K562 (cell line): ENCODE data around the gene ZNF649.

Source experiments
- MTA3 ChIP-seq: fragments of 450-650 bp; formaldehyde crosslinking; IDR thresholded peaks from 2 replicates; pipeline ENCODE4 v1.6.1; 2017; ENCODE audit warnings: mild to moderate bottlenecking, borderline replicate concordance
- NR3C1 ChIP-seq: sonication (generic); formaldehyde crosslinking; IDR thresholded peaks from 2 replicates; pipeline ENCODE4 v1.8.1; 2022; ENCODE audit warnings: missing genetic modification reagents
- ZFP36 ChIP-seq: fragments of 150-350 bp; IDR thresholded peaks from 2 replicates; pipeline ENCODE4 v1.6.1; 2018; ENCODE audit warnings: low read length, low read depth; ENCODE audit not compliant: partially characterized antibody

GRCh38 chr19:51861870-51862622 lies 42.8 kb downstream of the ZNF649 start:
- TF ChIP-seq NR3C1 (CRISPR knock-in tag) (no peak), MTA3 (no peak), ZFP36 (no peak)
